Measurements from ENCODE around the gene WIPF3.

The WIPF3 gene

DNA sequence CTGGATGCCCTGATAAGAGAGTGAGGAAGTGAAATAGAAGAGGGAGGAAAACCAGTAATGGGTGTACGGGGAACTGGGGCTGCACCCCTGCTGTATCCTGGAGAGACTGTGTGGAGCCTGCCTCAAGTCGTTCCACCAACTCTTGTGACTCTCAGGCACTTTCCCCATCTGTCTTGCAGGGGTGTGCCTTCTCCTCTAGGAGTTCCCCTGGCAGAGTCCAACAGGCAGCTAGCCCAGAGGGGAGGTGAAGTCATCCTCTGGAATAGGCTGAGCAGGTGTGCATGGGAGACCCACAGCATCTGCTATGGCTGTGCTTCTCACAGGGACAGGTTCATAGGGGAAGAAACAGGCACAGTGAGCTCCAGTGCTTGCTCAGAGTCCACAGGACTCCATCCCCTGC lies 46.8 kb downstream of the WIPF3 start:
- peaks cover 8% of the 10 kb centered on the region for H3K4me1 ChIP-seq (ENCODE audit: control insufficient read depth, insufficient read depth, low read length)
- no peak overlapping the region for H3K4me3 ChIP-seq (ENCODE audit: low read depth, low read length)
- no peaks in the 10 kb centered on the region for H3K36me3 ChIP-seq (ENCODE audit: control insufficient read depth, insufficient read depth, low read length)
- H3K9ac ChIP-seq (ENCODE audit: low read depth, low read length): no peak overlapping the region
- no peaks in the 10 kb centered on the region for H3K9me3 ChIP-seq (ENCODE audit: control insufficient read depth, insufficient read depth, low read length)
- no peaks in the 10 kb centered on the region for H3K27me3 ChIP-seq (ENCODE audit: control insufficient read depth, insufficient read depth, low read length)

GRCh38 chr7:29853789-29854188 lies 47.5 kb downstream of the WIPF3 start:
- H3K4me3 ChIP-seq (ENCODE audit: low read depth, low read length): no peak overlapping the region
- H3K4me1 ChIP-seq (ENCODE audit: control insufficient read depth, insufficient read depth, low read length): peaks cover 8% of the 10 kb centered on the region
- H3K27me3 ChIP-seq (ENCODE audit: control insufficient read depth, insufficient read depth, low read length): no peaks in the 10 kb centered on the region
- H3K9ac ChIP-seq (ENCODE audit: low read depth, low read length): no peak overlapping the region
- no peaks in the 10 kb centered on the region for H3K9me3 ChIP-seq (ENCODE audit: control insufficient read depth, insufficient read depth, low read length)
- H3K36me3 ChIP-seq (ENCODE audit: control insufficient read depth, insufficient read depth, low read length): no peaks in the 10 kb centered on the region

GRCh38 chr7:29854257-29854938 lies 48.1 kb downstream of the WIPF3 start:
- Histone ChIP-seq H3K27me3 (ENCODE audit: control insufficient read depth, insufficient read depth, low read length) (no peaks in the 10 kb centered on the region), H3K4me1 (ENCODE audit: control insufficient read depth, insufficient read depth, low read length) (peaks cover 8% of the 10 kb centered on the region), H3K4me3 (ENCODE audit: low read depth, low read length) (no peak overlapping the region), H3K9ac (ENCODE audit: low read depth, low read length) (no peak overlapping the region), H3K36me3 (ENCODE audit: control insufficient read depth, insufficient read depth, low read length) (no peaks in the 10 kb centered on the region), H3K9me3 (ENCODE audit: control insufficient read depth, insufficient read depth, low read length) (no peaks in the 10 kb centered on the region)

- H3K9me3 ChIP-seq (ENCODE audit: control insufficient read depth, insufficient read depth, low read length): no peaks in the 10 kb centered on the region
- no peaks in the 10 kb centered on the region for H3K27me3 ChIP-seq (ENCODE audit: control insufficient read depth, insufficient read depth, low read length)
- no peaks in the 10 kb centered on the region for H3K36me3 ChIP-seq (ENCODE audit: control insufficient read depth, insufficient read depth, low read length)
- no peak overlapping the region for H3K4me3 ChIP-seq (ENCODE audit: low read depth, low read length)
- no peak overlapping the region for H3K9ac ChIP-seq (ENCODE audit: low read depth, low read length)
- peaks cover 8% of the 10 kb centered on the region for H3K4me1 ChIP-seq (ENCODE audit: control insufficient read depth, insufficient read depth, low read length)
Measured at GRCh38 chr7:29857654-29858053, 51.3 kb downstream of the WIPF3 start.

- H3K4me1 ChIP-seq (ENCODE audit: control insufficient read depth, insufficient read depth, low read length): peaks cover 8% of the 10 kb centered on the region
- H3K4me3 ChIP-seq (ENCODE audit: low read depth, low read length): no peak overlapping the region
- H3K36me3 ChIP-seq (ENCODE audit: control insufficient read depth, insufficient read depth, low read length): no peaks in the 10 kb centered on the region
- H3K9me3 ChIP-seq (ENCODE audit: control insufficient read depth, insufficient read depth, low read length): no peaks in the 10 kb centered on the region
- no peaks in the 10 kb centered on the region for H3K27me3 ChIP-seq (ENCODE audit: control insufficient read depth, insufficient read depth, low read length)
- H3K9ac ChIP-seq (ENCODE audit: low read depth, low read length): no peak overlapping the region
Measured at GRCh38 chr7:29858191-29858951, 52.1 kb downstream of the WIPF3 start.

DNA sequence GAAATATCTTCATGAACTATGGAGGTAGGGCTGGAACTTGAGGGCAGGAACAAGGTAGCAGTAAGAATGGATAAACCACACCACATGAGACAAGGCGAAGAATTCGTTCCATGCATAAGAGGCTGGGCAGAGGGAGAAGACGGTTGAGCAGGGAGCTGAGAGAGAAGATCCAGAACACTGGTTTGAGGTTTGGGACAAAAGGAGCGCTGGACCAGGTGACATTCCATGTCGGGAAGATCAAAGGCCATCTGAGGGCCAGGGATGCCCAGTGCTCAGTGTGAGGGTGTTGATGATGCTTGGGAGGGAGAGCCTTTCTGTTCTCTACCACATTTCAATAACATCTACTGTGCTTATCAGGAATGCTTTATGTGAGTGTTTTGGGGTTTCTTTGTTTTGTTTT lies 52.8 kb downstream of the WIPF3 start:
- Histone ChIP-seq H3K4me1 (ENCODE audit: control insufficient read depth, insufficient read depth, low read length) (peaks cover 8% of the 10 kb centered on the region), H3K9ac (ENCODE audit: low read depth, low read length) (no peak overlapping the region), H3K4me3 (ENCODE audit: low read depth, low read length) (no peak overlapping the region), H3K27me3 (ENCODE audit: control insufficient read depth, insufficient read depth, low read length) (no peaks in the 10 kb centered on the region), H3K9me3 (ENCODE audit: control insufficient read depth, insufficient read depth, low read length) (no peaks in the 10 kb centered on the region), H3K36me3 (ENCODE audit: control insufficient read depth, insufficient read depth, low read length) (no peaks in the 10 kb centered on the region)

- H3K27me3 ChIP-seq (ENCODE audit: control insufficient read depth, insufficient read depth, low read length): no peaks in the 10 kb centered on the region
- H3K36me3 ChIP-seq (ENCODE audit: control insufficient read depth, insufficient read depth, low read length): no peaks in the 10 kb centered on the region
- H3K4me1 ChIP-seq (ENCODE audit: control insufficient read depth, insufficient read depth, low read length): peaks cover 8% of the 10 kb centered on the region
- H3K4me3 ChIP-seq (ENCODE audit: low read depth, low read length): no peak overlapping the region
- no peaks in the 10 kb centered on the region for H3K9me3 ChIP-seq (ENCODE audit: control insufficient read depth, insufficient read depth, low read length)
- no peak overlapping the region for H3K9ac ChIP-seq (ENCODE audit: low read depth, low read length)
Measured at GRCh38 chr7:29859524-29860185, 53.3 kb downstream of the WIPF3 start.

GRCh38 chr7:29860186-29860585 lies 53.9 kb downstream of the WIPF3 start:
- H3K9me3 ChIP-seq (ENCODE audit: control insufficient read depth, insufficient read depth, low read length): no peaks in the 10 kb centered on the region
- H3K36me3 ChIP-seq (ENCODE audit: control insufficient read depth, insufficient read depth, low read length): no peaks in the 10 kb centered on the region
- no peaks in the 10 kb centered on the region for H3K27me3 ChIP-seq (ENCODE audit: control insufficient read depth, insufficient read depth, low read length)
- no peak overlapping the region for H3K4me3 ChIP-seq (ENCODE audit: low read depth, low read length)
- H3K4me1 ChIP-seq (ENCODE audit: control insufficient read depth, insufficient read depth, low read length): peaks cover 3% of the 10 kb centered on the region
- H3K9ac ChIP-seq (ENCODE audit: low read depth, low read length): no peak overlapping the region

GRCh38 chr7:29861884-29862283 lies 55.6 kb downstream of the WIPF3 start:
- H3K4me3 ChIP-seq (ENCODE audit: low read depth, low read length): no peak overlapping the region
- H3K36me3 ChIP-seq (ENCODE audit: control insufficient read depth, insufficient read depth, low read length): no peaks in the 10 kb centered on the region
- no peaks in the 10 kb centered on the region for H3K9me3 ChIP-seq (ENCODE audit: control insufficient read depth, insufficient read depth, low read length)
- H3K4me1 ChIP-seq (ENCODE audit: control insufficient read depth, insufficient read depth, low read length): no peaks in the 10 kb centered on the region
- H3K9ac ChIP-seq (ENCODE audit: low read depth, low read length): no peak overlapping the region
- H3K27me3 ChIP-seq (ENCODE audit: control insufficient read depth, insufficient read depth, low read length): no peaks in the 10 kb centered on the region

DNA sequence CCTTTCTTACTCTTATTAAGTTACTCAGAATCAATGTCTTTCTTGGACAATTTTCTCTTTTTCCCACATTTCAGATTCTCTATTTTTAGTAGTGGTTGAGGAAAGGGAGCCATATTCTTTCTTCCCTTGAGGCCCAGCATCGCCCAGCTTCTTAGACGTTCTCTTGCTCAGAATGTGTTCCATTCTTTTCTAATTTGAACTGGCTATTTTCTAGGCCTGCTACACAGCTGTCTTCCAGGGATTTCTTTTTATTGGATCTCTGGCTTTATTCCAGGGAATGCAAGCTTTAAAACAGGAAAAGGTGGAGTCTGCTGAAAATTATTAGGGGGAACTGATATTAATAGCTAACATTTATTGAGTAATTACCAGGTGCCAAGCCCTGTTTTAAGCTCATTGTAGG lies 58.3 kb downstream of the WIPF3 start:
- Histone ChIP-seq H3K4me1 (ENCODE audit: control insufficient read depth, insufficient read depth, low read length) (no peaks in the 10 kb centered on the region), H3K4me3 (ENCODE audit: low read depth, low read length) (no peak overlapping the region), H3K9me3 (ENCODE audit: control insufficient read depth, insufficient read depth, low read length) (no peaks in the 10 kb centered on the region), H3K27me3 (ENCODE audit: control insufficient read depth, insufficient read depth, low read length) (no peaks in the 10 kb centered on the region), H3K9ac (ENCODE audit: low read depth, low read length) (no peak overlapping the region), H3K36me3 (ENCODE audit: control insufficient read depth, insufficient read depth, low read length) (no peaks in the 10 kb centered on the region)

DNA sequence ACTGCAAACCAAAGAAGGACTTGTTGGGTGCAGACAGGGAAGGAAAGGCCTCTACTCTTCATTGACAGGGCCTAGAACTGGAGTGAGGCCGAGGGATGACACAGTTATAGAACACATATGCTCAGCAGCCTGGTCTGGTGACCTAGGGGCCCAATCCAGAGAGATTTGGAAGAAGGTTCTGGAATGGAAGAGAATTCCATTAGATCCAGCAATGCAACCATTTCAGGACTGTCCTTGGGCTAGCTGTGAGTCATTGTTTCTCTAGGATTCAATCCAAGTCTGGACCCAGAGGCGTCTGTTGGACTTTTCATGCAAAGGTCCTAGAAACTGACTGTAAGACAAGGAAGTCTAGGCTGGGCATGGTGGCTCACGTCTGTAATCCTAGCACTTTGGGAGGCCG lies 59.2 kb downstream of the WIPF3 start:
- Histone ChIP-seq H3K36me3 (ENCODE audit: control insufficient read depth, insufficient read depth, low read length) (no peaks in the 10 kb centered on the region), H3K27me3 (ENCODE audit: control insufficient read depth, insufficient read depth, low read length) (no peaks in the 10 kb centered on the region), H3K4me1 (ENCODE audit: control insufficient read depth, insufficient read depth, low read length) (no peaks in the 10 kb centered on the region), H3K9me3 (ENCODE audit: control insufficient read depth, insufficient read depth, low read length) (no peaks in the 10 kb centered on the region), H3K9ac (ENCODE audit: low read depth, low read length) (no peak overlapping the region), H3K4me3 (ENCODE audit: low read depth, low read length) (no peak overlapping the region)

DNA sequence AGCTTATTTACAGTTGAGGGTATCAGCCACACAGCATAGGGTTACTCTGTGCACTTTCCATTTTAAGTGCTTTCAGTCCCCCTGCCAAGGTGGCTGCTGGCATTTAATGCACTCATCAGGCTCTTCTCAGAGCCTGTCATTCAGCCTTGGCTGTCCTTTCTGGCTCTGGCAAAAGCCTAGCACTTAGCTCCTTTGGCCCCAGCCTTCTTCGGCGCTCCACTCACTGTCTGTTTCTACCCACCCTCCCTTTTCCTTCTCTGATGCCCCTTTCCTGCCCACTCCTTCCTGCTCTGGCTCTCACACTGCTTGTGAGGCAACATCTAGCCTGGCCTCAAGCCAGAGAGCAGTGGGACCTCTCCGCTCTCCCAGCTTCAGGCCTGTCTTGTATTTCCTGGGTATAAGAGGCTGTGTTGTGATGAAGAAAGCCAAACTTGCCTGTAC lies 60.2 kb downstream of the WIPF3 start:
- no peaks in the 10 kb centered on the region for H3K36me3 ChIP-seq (ENCODE audit: control insufficient read depth, insufficient read depth, low read length)
- H3K9me3 ChIP-seq (ENCODE audit: control insufficient read depth, insufficient read depth, low read length): no peaks in the 10 kb centered on the region
- H3K9ac ChIP-seq (ENCODE audit: low read depth, low read length): no peak overlapping the region
- H3K4me3 ChIP-seq (ENCODE audit: low read depth, low read length): no peak overlapping the region
- H3K4me1 ChIP-seq (ENCODE audit: control insufficient read depth, insufficient read depth, low read length): no peaks in the 10 kb centered on the region
- no peaks in the 10 kb centered on the region for H3K27me3 ChIP-seq (ENCODE audit: control insufficient read depth, insufficient read depth, low read length)
